GM18870 (cell line): ENCODE data around the gene MT1X.

Experiments used
- ATAC-seq: cut with Tn5 transposase; IDR thresholded peaks from one replicate; pipeline ENCODE4 v1.9.1; 2021; ENCODE audit warnings: moderate library complexity; ENCODE audit not compliant: unreplicated experiment

Gene MT1X

DNA sequence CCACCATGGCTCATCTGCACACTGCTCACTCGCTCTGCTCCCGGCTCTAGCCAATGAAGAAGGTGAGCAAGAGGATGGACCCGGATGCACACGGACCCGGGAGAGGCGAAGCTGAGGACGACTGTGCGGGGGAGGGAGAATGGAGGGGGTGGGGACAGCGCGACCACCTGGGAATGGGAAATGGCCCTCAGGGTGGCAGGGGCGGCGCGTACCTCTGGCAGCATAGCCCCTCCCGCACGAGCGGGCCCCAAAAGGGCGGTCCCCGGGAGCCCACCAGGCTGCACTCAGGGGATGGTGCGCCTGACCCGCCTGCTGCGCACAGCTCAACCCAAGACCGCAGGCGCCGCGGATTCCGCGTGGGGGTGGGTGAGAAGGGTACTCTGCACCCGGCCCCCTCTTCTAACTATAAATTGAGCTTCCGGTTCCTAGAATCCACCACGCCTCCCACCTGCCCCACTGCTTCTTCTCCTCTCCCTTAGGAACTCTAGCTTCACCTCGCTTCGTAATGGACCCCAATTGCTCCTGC, 6.5 kb upstream of the MT1X start:
- no peak for ATAC-seq

DNA sequence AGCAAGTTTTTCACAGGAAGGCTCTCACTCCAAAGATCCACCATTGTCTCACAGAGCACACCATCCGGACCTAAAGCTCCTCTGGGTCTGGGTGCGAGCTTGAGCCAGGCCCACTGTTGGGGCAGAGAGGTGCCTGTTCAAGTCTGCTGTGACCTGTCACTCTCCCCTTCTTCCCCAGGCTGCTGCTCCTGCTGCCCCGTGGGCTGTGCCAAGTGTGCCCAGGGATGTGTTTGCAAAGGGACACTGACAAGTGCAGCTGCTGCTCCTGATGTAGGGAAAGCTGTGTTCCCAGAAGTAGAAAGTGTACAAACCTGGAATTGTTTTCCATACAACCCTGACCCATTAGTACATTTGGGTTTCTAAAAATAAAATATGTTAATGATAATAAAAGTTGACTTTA, 4.8 kb upstream of the MT1X start:
- no peak for ATAC-seq

DNA sequence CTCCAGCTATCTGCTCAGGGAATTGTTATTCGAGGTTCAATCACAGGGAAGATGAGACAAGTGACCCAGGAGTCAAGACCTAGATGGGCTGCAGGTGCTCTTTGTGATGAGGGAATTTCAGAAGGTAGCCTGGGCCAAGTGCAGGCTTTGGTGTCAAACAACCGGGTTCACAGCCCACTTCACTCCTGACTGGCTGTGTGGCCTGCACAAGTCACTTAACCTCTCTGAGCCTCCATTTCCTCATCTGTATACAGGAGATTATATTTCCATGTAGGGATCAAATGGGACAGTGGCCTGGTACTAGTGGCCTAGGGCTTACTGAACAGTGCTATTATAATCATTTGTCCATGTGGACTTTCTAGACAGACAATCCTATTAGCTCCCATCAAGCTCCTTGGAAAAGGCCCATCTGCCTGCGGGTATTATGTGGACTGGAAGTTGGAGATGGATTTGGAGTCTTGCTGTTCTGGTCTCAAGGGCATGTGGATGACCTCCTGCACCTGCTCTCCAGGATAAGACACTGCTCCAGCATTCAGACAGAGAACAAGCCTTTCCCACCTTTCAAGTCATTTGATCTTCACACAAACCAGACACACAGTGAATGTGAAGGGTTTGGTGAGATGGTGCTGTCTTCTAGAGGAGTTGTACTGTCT, 3.1 kb upstream of the MT1X start:
- ATAC-seq, result no peak

DNA sequence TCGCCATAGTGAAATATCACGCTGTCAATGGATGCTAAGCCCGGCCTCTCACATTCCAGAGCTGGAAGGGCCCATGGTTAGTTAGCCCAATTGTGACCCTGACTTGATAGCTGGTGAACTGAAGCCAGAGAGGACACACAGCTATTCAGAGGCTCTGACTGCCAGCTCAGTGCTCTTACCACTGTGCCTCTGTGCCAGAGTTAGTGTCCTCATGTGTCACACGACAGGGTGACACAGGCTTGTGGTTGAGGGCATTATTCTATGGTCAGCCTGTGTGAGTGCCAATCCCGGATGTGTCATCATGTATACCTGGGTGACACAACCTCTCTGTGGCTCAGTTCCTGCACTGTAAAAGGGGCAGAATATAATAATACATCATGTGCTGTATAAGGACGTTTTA, 2.5 kb upstream of the MT1X start:
- no peak for ATAC-seq

DNA sequence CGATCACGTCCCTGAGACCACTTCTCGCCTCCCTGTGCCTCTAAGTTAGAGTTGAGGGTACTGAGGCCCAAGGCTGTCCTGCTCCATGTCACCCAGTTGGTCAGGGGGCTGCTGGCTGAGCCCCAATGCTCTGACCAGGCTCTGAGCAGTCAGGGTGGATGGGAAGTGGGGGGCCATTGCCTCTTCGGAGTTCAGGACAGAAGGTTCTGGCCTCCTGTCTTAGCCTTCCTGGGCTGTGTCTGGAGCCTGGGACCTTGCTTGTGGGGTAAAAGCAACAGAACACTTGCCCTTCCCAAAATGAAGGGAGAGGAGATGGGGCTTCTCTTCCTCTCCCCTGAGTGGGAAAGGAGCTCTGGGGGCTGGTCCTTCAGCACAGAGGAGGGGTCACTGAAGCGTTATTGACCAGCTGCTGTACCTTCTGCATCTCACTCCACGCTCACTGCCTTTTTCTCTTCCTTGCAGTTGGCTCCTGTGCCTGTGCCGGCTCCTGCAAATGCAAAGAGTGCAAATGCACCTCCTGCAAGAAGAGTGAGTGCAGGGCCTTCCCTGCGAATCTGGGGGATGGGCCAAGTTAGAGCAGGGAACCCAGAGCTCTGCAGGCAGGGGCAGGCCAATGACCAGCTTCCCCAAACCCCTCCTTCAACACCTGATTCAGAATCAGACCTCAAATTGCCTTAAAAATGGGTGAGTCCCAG, 580 bp downstream of the MT1X start:
- ATAC-seq, result no peak

DNA sequence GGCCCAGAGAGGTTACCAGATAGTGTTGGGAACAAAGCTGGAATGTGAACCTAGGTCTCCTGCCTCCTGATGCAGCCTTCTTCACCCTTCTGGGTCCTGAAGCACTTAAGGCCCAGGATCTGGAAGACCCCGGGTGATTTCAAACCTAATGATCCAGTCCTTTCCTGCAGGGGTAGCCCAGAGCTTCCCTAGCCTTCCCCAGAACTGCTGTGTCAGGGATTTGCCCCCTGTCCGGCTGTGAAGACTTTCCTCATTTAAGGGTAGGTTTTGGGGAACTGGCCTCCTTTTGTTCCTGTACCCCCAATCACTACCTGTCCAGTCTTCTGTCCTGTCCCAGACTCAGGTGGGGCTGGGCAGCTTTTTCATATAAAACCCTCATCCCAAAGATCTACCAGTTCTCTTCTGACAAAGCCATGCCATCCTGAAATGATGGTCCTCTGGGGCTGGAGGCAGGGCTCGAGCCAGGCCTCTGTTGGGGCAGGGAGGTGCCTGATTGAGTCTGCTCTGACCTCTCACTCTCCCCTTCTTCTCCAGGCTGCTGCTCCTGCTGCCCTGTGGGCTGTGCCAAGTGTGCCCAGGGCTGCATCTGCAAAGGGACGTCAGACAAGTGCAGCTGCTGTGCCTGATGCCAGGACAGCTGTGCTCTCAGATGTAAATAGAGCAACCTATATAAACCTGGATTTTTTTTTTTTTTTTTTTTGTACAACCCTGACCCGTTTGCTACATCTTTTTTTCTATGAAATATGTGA, 1.3 kb downstream of the MT1X start:
- no peak for ATAC-seq

DNA sequence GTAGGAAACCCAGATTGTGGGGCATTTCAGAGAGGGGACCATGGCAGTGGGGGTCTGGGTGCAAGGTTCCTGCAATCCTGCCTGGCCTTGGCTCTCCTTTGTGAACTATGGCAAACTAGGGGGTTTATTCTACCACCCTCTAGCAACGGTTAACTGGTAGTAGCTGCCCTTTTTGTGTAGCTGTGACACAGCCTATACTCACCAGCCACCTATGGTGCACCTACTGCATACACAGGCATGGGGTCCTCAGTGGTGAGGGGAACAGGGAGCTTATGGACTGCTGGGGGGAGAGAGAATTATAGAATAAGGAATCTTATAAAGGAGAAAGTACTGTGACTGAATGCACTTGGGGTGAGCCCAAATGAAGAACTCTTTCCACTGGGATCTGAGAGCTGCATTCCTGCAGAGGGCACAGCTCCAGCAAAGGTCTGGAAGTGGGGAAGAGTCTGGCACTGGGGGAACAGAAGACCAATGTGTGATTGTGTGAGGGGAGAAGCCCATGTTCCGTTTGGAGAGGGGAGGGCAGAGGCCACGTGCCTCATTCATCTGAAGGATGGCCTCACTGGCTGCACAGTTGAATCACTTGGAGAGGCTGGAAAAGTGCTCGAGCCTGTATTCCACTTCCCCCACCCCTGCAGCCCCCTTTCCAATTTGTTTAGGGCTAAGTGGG, 2.1 kb downstream of the MT1X start:
- no peak for ATAC-seq

DNA sequence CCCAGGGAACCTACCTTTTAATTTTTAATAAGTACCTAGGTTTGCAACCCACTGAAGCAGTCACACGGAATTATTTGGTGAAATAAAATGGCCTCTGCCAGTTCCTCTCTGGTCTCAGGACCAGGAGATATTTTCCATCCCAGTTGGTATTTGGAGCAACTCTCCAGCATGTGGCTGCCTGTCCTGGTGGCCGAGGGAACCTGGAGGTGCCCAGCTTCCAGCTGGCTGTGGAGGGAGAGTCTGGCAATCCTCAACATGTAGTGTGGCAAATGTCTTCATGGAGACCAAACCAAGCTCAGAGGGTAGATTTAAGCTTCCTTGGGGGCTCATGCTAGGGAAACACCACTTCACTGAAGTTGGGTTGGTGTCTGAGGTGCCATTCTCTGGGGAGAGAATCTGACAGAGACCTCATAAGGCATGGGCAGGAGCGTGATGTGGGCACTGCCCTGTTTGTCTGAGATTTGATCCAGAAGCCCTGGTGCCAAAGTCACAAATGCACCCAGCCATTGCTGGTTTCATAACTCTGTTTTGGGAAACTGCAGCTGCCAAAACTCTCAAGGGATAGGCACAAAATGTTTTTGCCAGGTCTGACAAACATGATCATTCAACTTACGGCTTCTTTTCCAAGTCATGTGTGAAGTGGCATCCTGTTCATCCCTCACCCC, 2.8 kb downstream of the MT1X start:
- no peak for ATAC-seq

DNA sequence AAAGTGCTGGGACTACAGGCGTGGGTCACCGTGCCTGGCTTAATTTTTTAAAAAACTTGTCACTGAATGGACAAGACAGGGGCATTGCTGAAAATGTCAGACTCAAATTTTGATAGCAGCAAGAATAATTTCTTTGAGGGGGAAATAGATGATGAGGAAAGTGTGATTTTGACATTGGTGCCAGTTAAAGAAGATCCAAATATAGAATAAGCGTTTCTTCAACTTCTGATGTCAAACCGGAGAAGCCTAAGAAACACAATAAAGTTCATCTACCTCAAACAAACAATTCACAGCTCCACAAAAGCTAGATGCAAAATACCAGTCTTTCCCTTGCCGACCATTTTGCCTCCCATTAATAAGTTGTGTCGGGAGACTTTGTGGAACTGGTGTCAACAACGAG, 4.5 kb downstream of the MT1X start:
- no peak for ATAC-seq

DNA sequence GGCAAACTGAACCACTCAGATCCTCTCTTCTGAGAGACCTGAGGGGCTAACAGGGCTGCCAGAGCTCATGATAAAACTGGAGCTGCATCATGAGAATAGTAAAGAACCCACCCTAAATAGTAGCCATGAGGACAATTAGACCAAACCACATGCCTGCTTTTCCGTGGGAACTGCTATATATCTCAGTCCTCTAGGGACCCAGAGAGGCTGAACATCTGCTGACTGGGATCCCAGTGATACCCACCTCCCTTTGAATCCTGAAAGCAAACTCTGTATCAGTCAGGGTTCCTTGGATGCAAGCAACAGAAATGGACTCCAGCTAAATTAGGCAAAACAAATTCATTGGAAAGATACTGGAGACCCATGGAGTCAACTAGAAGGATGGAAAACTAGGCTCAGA, 6.5 kb downstream of the MT1X start:
- no peak for ATAC-seq

DNA sequence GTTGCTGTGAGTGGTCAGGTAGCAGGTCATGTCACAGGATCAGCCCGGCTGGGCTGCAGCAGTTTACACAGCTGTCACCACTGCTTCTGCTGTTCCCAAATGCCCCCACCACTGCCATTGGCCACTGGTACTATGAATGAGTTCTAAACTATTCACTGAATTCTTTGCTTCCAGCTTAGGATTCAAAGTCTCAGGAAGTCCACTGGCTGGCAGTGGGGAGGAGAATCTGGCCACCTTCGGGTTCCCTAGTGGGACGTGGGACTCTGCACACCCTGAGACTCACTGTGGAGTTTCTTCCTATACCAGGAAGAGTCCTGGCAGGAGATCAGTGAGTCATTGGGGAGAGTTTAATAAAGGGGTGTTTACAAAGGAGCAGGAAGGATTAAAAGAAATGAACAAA, 6.9 kb downstream of the MT1X start:
- no peak for ATAC-seq

DNA sequence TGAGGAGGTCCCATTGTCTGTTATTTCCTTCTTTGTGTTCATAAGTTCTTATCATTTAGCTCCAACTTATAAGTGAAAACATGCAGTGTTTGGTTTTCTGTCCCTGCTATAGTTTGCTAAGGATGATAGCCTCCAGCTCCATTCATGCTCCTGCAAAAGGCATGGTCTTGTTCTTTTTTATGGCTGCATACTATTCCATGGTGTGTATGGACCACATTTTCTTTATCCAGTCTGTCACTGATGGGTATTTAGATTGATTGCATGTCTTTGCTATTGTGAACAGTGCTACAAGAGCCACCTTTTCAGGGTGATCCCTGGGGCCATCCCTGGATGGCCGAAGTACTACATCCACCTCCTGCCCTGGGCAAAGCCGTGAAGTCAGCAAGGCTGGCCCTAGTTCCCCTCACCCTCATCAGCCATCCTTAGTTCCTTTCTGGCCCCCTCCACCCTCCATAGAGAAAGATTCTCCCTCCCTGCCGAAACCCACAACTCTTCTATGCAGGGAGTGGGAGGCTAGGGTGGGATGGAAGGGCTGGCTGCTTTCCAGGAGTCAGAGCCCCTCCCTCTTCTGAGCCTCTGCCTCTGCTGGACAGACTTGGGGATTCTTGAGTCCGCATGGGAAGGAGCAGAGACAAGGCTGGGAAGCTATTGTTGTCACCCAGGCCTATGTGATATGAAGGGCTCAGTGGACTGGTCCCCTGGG, 8.3 kb downstream of the MT1X start:
- no peak for ATAC-seq

DNA sequence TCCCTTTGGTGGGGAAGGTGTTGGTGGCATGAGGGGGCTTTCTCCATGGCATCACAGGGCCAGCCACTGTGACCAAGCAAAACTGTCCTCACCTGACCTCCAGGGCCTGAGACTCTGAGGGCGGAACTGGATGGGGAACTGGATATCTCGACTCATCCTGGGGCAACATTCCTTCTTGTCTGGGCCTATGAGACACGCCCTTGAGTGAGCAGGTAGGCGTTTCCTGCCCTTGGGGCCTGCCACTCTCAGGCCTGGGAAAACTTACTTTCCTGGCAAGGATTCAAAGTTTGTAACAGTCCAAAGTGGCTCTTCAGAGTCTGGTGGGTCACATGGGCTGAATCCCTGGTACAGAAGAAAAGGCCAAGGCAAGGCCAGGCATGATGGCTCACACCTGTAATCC, 9.6 kb downstream of the MT1X start:
- no peak for ATAC-seq

DNA sequence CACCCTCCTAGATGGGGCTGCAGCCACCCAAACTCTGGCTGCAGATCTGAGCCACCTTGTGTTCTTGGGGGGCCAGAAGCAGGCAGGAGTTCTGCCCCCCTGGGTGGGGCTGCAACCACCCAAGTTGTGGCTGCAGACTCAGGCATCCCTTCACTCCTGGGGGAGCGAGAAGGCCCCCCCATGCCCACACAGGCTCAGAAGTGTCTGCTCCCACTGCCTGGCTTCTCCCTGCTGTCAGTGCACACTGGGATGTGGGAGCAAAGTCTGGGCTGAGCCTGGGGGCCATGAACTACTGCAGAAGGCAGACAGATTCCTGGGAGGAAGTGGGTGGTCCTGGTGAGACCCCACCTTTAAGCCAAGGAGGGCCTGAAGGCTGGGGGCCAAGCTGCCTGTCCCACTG, 13.0 kb downstream of the MT1X start:
- no peak for ATAC-seq

DNA sequence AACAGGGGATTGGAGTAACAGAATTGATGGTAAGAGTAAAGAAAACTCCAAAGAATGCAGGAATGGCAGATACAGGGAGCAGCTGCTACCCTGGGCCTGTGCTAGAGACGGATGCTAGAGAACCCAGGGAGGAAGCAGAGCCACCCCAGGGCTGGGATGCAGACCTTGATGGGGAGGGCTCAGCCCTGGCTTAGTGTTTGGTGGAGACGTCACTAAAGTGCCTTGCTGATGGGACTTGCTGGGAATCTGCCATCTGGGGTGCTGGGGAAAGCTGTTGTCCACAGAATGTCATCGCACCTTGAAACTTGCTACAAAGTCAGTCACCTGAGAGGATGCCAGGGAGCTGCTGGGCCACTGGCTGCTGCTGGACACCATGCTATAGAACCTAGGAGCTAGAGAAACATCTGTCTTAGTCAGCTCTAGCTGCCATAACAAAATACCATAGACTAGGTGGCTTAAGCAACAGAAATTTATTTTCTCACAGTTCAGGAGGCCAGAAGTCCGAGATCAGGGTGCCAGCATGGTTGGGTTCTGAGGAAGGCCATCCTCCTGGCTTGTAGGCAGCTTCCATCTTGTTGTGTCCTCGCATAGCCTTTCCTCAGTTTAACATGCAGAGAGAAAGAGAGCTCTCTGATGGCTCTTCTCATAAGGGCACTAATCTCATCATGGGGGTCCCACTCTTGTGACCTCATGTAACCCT, 15.3 kb downstream of the MT1X start:
- no peak for ATAC-seq

DNA sequence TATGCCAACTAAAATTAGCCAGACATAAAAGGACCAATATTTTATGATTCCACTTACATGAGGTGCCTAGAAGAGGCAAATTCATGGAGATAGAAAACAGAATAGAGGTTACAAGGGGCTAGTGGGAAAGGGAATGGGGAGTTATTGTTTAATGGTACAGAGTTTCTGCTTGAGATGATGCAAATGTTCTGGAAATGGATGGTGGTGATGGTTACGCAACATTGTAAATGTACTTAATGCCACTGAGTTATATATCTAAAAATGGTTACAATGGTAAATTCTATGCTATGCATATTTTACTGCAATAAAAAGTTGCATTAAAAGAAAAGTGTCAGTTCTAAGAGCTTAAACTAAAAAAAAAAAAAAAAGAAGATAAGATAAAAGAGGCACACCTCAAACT, 17.9 kb downstream of the MT1X start:
- ATAC-seq, result no peak

DNA sequence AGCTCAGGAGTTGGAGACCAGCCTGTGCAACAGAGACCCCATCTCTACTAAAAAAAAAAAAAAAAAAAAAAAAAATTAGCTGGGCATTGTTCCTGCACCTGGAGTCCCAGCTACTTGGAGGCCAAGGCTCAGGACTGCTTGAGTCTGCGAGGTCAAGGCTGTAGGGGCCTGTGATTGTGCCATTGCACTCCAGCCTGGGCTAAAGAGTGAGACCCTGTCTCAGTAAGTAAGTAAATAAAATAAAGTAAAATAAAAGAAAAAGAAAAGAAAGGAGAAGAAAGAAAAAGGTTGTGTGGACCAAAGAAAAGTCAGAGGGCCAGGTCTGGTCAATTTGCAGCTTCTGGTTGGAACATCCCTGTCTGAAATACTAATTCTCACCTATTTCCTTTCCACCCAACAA, 18.4 kb downstream of the MT1X start:
- no peak for ATAC-seq

DNA sequence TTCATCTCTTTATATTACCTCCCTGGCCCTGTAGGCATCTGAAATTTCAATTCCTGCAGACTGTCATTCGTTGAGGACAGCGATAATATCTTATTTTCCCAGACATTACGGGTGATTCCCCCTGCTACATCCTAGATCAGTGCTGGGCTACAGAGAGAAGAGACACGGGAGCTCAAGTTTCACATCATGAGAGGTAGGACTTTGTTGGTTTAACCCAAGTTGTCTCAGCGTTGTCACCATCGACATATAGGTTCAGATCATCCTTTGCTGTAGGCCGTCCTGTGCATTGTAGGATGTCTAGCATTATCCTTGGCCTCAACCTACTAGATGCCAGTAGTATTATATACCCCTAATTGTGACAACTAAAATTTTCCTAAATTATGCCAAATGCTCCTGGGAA, 19.3 kb downstream of the MT1X start:
- no peak for ATAC-seq

DNA sequence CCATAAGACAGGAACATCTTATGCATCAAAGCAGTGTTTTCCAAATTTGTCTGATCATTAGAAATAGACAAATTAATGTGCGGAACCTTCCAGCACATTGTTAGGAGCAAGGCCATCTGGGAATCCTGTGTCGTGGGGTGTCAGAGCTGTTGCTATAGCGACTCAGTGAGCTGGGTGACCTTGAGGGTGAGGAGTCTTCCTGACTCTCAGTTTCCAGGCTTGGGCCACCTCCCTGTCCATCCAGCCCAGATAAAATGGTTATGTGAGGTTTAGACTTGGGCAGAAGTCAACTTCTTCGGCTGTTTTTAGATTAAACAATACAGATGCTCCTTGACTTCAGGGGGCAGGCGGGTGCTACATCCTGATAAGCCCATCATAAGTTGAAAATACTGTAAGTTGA, 20.6 kb downstream of the MT1X start:
- ATAC-seq, result no peak
